ENCODE measurements around the gene TWNK. TPM values are rescaled to one million over a fixed set of nuclear protein-coding genes. Genes with fewer than 3 reads are reported as not detected.
A peak's percentile ranks its signal among the peaks of the same experiment; 100 is the strongest.

The TWNK gene
- total and polyA plus RNA-seq, 2 of the 4 experiments (the other 2 are of a cell fraction): 7.7 to 8.8 TPM

- Histone ChIP-seq H3K23ac (ENCODE audit: low read depth, low read length) (peak overlapping the region; percentile 65; the same call in 1 of the 2 replicates), H3K56ac (ENCODE audit: extremely low read depth, insufficient read depth, low read length) (no peak overlapping the region), H3K4me1 (ENCODE audit: control insufficient read depth, insufficient read depth, low read length) (peaks cover 31% of the 10 kb centered on the region), H3K4ac (ENCODE audit: low read depth, low read length) (peak overlapping the region; percentile 63; the same call in 1 of the 2 replicates), H2BK15ac (ENCODE audit: low read depth, low read length) (no peak overlapping the region), H2BK120ac (ENCODE audit: low read depth, low read length) (peak overlapping the region; percentile 70; the same call in 1 of the 2 replicates), H3K9me3 (ENCODE audit: control insufficient read depth, insufficient read depth, low read length) (no peaks in the 10 kb centered on the region), H3K9me1 (ENCODE audit: insufficient read depth, low read length) (peaks cover 14% of the 10 kb centered on the region), H2AK5ac (ENCODE audit: low read depth, low read length) (no peak overlapping the region; the same call in 1 of the 2 replicates), H2AK9ac (replicated peaks; ENCODE audit: low read depth, low read length, poor library complexity) (peak overlapping the region; percentile 39), H2BK20ac (ENCODE audit: low read depth, low read length) (no peak overlapping the region), H4K20me1 (ENCODE audit: insufficient read depth, low read length) (peaks cover 59% of the 10 kb centered on the region), H4K8ac (ENCODE audit: low read depth in 2 of 2, low read length in 2 of 2) (peak overlapping the region in 1 of 2 experiments; percentile 63; a peak in 1 of 4 replicates), H2AFZ (replicated peaks; ENCODE audit: low read length, poor library complexity) (no peak overlapping the region), H2BK5ac (ENCODE audit: low read depth, low read length, poor library complexity, severe bottlenecking) (peak overlapping the region; percentile 67), H3K27ac (ENCODE audit: insufficient read depth, low read length) (peak overlapping the region; percentile 81; the same call in 1 of the 2 replicates), H3K27me3 (ENCODE audit: control insufficient read depth, insufficient read depth, low read length) (no peaks in the 10 kb centered on the region), H3K79me1 (ENCODE audit: low read depth in 1 of 2, low read length in 2 of 2) (peaks cover 21 to 69% of the 10 kb centered on the region in 2 experiments; a peak in 3 of 4 replicates), H3K36me3 (ENCODE audit: control insufficient read depth, insufficient read depth, low read length) (peaks cover 47% of the 10 kb centered on the region), H4K91ac (ENCODE audit: insufficient read depth, low read depth, low read length) (peak overlapping the region; percentile 56; the same call in 1 of the 2 replicates), H3K14ac (replicated peaks; ENCODE audit: low read depth, low read length) (no peak overlapping the region), H3K9ac (ENCODE audit: low read depth, low read length) (no peak overlapping the region), H3K4me3 (ENCODE audit: insufficient read depth, low read depth, low read length) (no peak overlapping the region), H3K4me2 (ENCODE audit: low read depth, low read length) (no peak overlapping the region), H3K18ac (ENCODE audit: low read depth, low read length) (no peak overlapping the region), H4K5ac (ENCODE audit: low read depth, low read length) (no peak overlapping the region)
- DNase-seq: peak; percentile 32
- no TSS peak for BruUV-seq (replicated peaks)
- in situ Hi-C loops (cut with MboI; ENCODE audit: low sequenced_read_pairs) (no loop called here), dilution Hi-C loops (cut with HindIII; ENCODE audit: low sequenced_read_pairs, unreplicated experiment) (no loop called here), intact Hi-C loops (cut with micrococcal nuclease) (no loop called here)
- CTCF ChIA-PET: interaction anchor here (1.3 to 1.5 kb wide), 3 partner anchors 8 to 13 kb away, joined by 3 to 5 read pairs (median 4); no protein-coding TSS in a partner anchor
- POLR2A ChIA-PET (ENCODE audit: unreplicated experiment): no interaction called here
- WGBS, 2 experiments (ENCODE audit: extremely low coverage in 2 of 2, insufficient read length in 1 of 2): 79% methylated on average over 33 of the region's 33 CpGs; no CpG with 5 or more reads in 1 of the 2 experiments
- TF ChIP-seq MAZ (IDR thresholded peaks at IDR 0.05; ENCODE audit: borderline replicate concordance, low read depth, low read length) (no peak), USF2 (IDR thresholded peaks at IDR 0.05; ENCODE audit: low read depth, low read length) (no peak), FOS (IDR thresholded peaks at IDR 0.05; ENCODE audit: low read depth, low read length) (no peak), BHLHE40 (IDR thresholded peaks at IDR 0.05; ENCODE audit: low read depth, low read length) (no peak), CTCF (conservative IDR thresholded peaks at IDR 0.05; ENCODE audit: low read depth, low read length) (no peak), CEBPB (IDR thresholded peaks at IDR 0.05; ENCODE audit: low read depth, low read length) (no peak), POLR2A (IDR thresholded peaks at IDR 0.05; ENCODE audit: low read depth, low read length) (no peak), RFX5 (IDR thresholded peaks at IDR 0.05; ENCODE audit: low read depth, low read length) (no peak), NFE2L2 (IDR thresholded peaks at IDR 0.05; ENCODE audit: low read depth, low read length) (no peak), MAFK (IDR thresholded peaks at IDR 0.05; ENCODE audit: low read depth, low read length) (no peak)
- TF ChIP-seq, protein P1, sequence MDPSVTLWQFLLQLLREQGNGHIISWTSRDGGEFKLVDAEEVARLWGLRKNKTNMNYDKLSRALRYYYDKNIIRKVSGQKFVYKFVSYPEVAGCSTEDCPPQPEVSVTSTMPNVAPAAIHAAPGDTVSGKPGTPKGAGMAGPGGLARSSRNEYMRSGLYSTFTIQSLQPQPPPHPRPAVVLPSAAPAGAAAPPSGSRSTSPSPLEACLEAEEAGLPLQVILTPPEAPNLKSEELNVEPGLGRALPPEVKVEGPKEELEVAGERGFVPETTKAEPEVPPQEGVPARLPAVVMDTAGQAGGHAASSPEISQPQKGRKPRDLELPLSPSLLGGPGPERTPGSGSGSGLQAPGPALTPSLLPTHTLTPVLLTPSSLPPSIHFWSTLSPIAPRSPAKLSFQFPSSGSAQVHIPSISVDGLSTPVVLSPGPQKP (IDR thresholded peaks at IDR 0.05; ENCODE audit: borderline replicate concordance, low read depth, low read length): no peak
- no peak for ATAC-seq (ENCODE audit: low read depth)
Observed at GRCh38 chr10:101006593-101007098, 19.3 kb downstream of the TWNK start.
